Astrocyte of the cerebellum (primary cell): ENCODE measurements around the gene BAIAP3.
A peak's percentile ranks its signal among the peaks of the same experiment; 100 is the strongest.

Source experiments
- DNase-seq: peaks from one replicate; pipeline ENCODE4 v3.0.0-alpha.2; 2011; ENCODE audit warnings: low read depth
- H3K4me3 ChIP-seq: 2 replicates; pipeline ENCODE4 v1.5.1; 2011; ENCODE audit warnings: mild to moderate bottlenecking, low read depth, low read length, moderate library complexity
- CTCF ChIP-seq: IDR thresholded peaks from 2 replicates; pipeline ENCODE4 v1.5.1; 2012; ENCODE audit warnings: low read length, low read depth, moderate library complexity, mild to moderate bottlenecking; ENCODE audit errors: missing control alignments
- in situ Hi-C: cut with HindIII; loops from 2 replicates; pipeline ENCODE4 v1.10.0; 2017; ENCODE audit warnings: low sequenced_read_pairs

The BAIAP3 gene

GRCh38 chr16:1308977-1309885 is 24.2 kb upstream of the BAIAP3 start, which contains the start of gene UBE2I:
TSS of gene UBE2I (plus strand) at chr16:1309636. CDS start at chr16:1314031, 4,395 bp downstream.
- peak; percentile 95 for DNase-seq
- in situ Hi-C loops = no loop called here
- H3K4me3 ChIP-seq = peak within 1 kb of the TSS; percentile 62
- no peak for TF ChIP-seq CTCF

DNA sequence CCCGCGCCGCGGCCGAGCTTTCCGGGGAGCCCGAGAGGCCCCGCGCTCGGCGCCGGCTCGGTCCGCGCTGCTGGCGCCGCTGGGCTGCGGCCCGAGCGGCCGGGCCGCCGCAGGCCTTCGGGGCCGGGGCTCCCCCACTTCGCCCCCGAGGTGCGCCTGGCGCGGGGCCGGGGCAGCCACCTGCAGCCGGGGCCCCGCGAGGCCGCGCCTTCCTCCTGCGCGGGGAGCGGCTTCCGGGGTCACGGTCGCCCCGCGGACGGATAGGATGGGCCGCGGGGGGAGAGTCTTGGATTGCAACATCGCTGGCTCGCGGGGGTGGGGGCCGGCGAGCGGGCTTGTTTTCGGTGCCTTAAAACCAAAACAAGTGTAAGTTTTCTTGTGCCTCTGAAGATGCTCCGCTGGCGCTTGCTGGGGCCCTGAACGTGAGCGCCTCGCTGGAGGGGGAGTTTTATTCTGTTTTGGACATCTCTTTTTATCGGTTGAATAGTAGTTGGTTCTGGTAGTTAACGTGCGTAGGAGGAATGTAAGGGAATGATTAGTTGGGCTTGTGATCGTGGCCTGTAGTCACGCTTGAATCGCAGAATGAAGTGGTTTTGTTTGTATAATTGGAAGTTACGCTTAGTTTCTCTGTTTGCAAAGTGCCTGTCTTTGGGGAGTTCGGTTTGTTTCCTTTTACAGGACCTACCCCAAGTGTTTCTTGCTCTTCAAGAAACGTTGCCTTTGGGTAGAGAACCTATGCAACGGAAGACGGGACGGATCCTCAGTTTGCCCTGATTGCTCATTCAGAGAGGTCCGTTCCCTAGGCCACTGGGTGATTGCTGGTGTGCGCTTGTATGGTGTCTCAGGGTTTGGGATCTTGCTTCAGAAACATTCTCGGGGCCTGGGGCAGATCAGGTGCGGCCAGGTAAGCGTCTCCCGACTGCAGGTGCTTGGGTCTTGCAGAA is 23.3 kb upstream of the BAIAP3 start:
- DNase-seq = peak; percentile 13
- in situ Hi-C loops = no loop called here
- no peak for TF ChIP-seq CTCF
- peak overlapping the region; percentile 62 for H3K4me3 ChIP-seq

DNA sequence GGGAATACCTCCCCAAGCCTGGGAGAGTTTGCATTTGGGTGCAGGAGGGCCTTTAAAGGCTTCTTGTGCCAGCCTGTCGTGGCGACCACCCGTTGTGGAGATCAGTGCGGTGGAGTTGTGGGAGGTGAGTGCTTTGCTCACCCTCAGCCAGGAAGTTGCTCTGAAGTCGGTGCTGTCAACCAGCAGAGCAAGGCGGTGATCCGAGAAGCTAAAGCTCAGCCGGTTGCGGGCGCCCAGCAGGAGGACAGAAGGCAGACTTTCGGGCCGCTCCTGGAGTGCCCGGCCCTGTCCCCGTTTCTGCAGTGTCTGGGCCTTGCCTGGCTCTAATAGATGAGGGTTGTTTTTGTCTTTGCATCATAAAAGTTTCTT is 22.6 kb upstream of the BAIAP3 start:
- no peak for DNase-seq
- H3K4me3 ChIP-seq = peak overlapping the region; percentile 62
- in situ Hi-C loops = no loop called here
- no peak for TF ChIP-seq CTCF

DNA sequence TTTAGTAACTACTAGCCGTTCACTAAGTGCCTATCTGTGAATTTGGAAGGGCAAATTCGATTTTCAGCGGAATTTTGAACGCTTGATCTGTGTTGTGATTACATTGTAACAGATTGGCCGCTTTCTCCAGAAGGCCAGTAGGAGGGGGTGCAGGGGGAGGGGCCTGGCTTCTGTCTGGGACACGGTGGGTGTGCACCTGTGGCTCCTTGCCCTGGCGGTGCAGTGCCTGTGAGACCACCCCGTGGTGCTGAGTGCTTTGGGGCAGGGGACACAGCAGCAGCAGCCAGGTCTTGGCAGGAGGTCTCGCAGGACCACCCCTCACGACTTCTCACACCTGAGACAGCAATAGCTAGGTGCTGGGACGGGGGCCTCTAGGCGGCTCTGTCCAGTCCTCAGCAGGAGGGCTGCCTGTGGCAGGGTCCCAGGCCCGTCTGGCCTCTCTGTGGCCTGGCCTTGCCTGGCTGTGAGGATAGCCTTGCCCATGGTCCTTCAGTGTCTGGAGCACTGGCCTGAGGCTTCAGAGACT is 22.2 kb upstream of the BAIAP3 start:
- in situ Hi-C loops = no loop called here
- DNase-seq = no peak

GRCh38 chr16:1311738-1312466 is 21.5 kb upstream of the BAIAP3 start:
- peak overlapping the region; percentile 62 for H3K4me3 ChIP-seq
- no peak for TF ChIP-seq CTCF
- DNase-seq = no peak
- in situ Hi-C loops = no loop called here

More for the DNA sequence above, 22.2 kb upstream of the BAIAP3 start:
- TF ChIP-seq CTCF = no peak
- H3K4me3 ChIP-seq = peak overlapping the region; percentile 62

GRCh38 chr16:1312467-1312816 is 21.0 kb upstream of the BAIAP3 start:
- DNase-seq = no peak
- TF ChIP-seq CTCF = no peak
- in situ Hi-C loops = no loop called here
- no peak overlapping the region for H3K4me3 ChIP-seq
